Kidney capillary endothelial cell (primary cell): ENCODE data around the gene ZNF750.
"Not testable (repeated sequence)": the region's sequence is repeated elsewhere in the genome, so short reads cannot be mapped to it uniquely, and the experiment has no call there.

Experiments used
- DNase-seq: peaks from one replicate; pipeline ENCODE4 v3.0.0-alpha.2; 2018; ENCODE audit warnings: low spot score

The ZNF750 gene

DNA sequence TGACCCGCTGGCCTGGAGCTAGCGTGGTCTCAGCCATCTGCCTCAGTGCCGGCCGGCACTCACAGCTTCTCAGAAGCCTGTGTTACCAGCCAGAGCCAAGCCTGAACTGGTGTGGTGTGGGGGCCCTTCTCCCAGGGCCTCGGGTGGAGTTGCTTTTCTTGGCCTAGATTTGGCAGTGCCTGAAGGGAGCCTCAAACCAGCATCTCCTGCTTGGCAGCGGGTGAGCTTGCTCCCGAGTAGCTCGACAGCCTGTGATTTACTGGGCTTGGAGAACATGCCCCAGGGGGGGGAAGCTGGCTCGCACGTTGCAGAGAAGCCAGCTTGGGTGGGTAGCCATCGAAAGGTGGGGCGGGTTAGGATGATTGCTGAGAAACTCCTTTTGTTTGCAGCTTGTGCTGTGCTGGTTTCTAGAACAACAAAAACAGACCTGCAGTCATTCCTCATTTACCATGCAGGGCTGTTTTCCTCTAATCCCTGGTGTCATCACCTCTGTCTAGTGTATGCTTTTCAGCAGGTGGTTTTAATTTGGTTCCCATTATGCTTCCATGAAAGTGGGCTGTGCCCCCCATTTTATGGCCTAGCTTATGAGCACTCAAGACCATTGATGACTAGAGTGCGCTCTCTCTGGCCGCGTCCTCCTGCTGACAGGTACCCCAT, 45.7 kb downstream of the ZNF750 start:
- no peak for DNase-seq

DNA sequence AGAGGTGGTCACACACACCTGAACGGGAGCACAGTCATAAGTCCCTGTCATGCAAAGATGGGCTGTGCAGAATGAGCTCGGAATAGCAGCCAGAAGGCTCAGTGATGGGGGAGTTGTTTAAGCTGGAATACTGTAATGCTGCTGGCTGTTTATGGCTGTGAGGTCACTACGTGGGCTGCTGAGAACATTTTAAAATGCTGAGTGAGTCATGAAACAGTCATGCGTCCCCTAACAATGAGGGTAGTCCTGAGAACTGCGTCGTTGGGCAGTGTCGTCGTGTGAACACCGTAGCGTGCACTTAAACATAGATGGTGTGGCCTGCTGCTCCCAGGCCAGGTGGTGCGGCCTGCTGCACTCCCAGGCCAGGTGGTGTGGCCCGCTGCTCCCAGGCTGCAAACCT, 48.3 kb downstream of the ZNF750 start:
- peak; percentile 65 for DNase-seq

- no peak for DNase-seq
Measured at GRCh38 chr17:82790391-82790790, 49.4 kb downstream of the ZNF750 start.

- no peak for DNase-seq
Measured at GRCh38 chr17:82789806-82790205, 50.0 kb downstream of the ZNF750 start.

GRCh38 chr17:82789051-82789592, 50.7 kb downstream of the ZNF750 start:
- DNase-seq = no peak

DNA sequence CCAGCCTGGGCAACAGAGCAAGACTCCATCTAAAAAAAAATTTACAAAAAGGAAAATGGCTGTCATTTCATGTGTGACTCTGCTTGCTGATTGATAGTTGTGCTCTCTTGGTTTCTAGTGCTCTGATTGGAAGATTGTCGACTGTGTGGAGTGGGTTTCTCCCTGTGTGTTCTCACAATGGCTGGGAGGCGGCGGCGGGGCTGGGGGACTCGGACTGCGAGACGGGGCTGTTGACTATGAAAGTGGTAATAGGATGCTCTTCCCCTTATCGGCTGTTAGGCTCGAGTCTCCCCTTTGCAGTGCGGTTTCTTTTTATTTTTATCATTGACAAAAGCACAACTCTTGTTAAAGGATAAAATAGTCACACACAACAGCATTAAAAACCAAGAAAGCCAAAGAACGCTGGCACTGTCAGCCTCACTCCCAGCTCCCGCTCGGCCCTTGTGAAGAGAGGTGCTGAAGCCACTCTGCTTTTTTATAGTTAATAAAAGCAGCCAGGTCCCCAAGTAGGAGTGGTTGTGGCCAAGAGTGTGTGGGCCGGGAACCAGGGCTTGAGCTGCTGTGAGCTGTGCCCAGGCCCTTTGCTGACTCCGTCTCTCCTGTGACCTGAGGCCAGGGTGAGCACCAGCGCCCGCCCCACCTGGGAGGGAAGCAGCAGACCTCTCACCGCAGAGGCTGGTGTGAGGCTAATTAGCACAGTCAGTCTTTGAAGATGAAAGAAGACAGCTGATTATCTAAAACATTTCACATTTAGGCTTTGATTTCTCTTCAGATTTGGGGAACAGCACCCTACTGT, 51.4 kb downstream of the ZNF750 start:
- DNase-seq = no peak

- no peak for DNase-seq
Measured at GRCh38 chr17:82787081-82787848, 52.6 kb downstream of the ZNF750 start.

GRCh38 chr17:82786427-82786826, 53.4 kb downstream of the ZNF750 start:
- no peak for DNase-seq

GRCh38 chr17:82785581-82785980, 54.2 kb downstream of the ZNF750 start:
- not testable (repeated sequence) for DNase-seq

DNA sequence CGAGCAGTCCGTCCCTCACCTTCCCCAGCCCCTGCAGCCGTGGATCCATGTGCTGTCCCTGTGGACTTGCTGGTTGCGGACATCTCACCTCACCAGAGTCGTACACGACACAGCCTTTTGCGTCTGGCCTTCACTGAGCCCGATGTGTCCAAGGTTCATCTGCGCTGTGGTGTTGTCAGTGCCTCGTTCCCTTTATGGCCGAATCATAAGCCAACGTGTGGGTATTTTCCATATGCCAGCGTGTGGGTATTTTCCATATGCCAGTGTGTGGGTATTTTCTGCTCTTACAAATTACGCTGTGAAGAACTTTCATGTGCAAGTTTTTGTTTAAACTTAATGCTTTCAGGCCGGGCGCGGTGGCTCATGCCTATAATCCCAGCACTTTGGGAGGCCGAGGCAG, 56.3 kb downstream of the ZNF750 start:
- no peak for DNase-seq

GRCh38 chr17:82782657-82783207, 57.1 kb downstream of the ZNF750 start:
- peak; percentile 69 for DNase-seq

- DNase-seq = peak; percentile 73
Measured at GRCh38 chr17:82781894-82782274, 57.9 kb downstream of the ZNF750 start.

DNA sequence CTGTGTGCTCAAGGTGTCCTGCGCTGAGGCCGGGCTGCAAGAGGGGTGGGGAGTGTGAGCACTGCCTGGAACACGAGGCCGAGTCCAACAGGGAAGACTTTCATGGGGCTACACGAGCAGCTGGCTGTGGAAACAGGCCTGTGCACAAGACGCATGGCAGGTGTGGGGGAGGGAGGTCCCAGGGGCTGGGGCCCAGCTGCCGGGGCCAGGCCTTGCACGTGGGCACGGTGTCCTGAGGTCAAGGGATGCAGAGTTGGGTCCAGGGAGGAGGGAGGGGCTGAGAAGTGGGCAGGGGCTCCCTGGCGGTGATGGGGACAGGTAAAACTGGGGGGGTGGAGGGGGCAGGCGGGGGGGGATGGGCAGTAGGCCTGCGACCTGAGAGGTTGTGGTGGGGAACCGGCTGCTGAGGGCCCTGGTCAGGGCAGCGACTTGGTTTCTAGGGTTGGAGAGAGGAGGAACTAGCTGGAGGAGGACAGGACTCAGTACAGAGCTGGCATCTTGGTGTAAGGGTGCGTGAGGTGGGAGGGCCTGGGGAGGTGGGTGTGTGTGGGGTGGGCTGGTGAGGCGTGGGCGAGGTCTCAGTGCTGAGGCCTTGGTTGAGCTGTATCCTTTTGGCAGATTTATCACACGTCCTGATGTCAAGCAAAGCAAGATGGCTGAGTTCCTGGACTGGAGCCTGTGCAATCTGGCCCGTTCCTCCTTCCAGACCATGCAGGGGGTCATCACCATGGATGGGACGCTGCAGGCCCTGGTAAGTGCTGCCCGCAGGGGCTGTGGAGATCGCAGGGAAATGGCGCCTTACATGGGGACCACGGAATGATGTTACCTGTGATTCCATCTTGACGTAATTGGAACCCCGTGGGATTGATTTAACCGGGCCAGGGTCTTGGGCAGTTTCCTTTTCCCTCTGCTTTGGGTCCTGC, 58.6 kb downstream of the ZNF750 start:
- no peak for DNase-seq

DNA sequence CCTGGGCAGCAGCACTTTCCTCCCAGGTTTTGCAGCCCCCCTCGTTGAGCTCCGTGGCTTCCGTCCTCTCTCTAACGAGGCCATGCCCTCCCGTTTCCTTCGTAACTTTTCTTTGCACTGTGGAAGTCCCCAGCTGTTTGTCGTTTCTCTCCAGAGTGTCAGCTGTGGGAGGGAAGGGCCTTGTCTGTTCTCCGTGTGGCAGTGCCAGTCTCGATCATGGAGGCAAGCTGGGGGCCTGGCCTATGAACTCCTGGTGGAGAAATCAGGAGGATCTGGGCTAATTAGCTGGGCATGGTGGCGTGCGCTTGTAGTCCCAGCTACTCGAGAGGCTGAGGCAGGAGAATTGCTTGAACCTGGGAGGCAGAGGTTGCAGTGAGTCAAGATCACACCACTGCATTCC, 59.6 kb downstream of the ZNF750 start:
- no peak for DNase-seq

DNA sequence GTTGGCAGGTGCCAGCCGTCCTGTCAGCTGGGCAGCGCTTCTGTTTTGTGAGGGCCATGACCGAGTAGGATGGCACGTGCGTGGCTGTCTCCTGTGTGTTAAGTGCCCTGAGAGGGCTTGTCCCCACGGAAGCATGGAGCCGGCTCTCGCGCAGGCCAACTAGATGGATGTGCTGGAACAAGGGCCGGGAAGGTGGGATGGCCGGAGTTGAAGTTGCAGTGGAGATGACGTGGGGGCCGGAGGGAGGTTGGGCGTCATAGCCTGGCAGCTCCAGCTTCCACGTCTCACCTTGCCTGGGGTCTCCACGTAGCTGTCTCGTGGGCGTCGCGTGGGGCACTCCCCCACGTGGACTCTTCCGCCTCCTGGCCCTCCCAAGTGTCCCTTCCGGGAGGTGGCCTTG, 60.3 kb downstream of the ZNF750 start:
- no peak for DNase-seq
